Pons (tissue), 1 donor: ENCODE data around the gene TULP4.
"Not testable (repeated sequence)": the region's sequence is repeated elsewhere in the genome, so short reads cannot be mapped to it uniquely, and the experiment has no call there.

ENCODE experiments used
- DNase-seq: peaks from one replicate; pipeline ENCODE4 v3.0.0-alpha.2; 2016; ENCODE audit warnings: low spot score

TULP4 gene

GRCh38 chr6:158391276-158391675 lies 79.0 kb downstream of the TULP4 start:
- DNase-seq = no peak

- DNase-seq = not testable (repeated sequence)
These were observed 79.7 kb downstream of the TULP4 start for GRCh38 chr6:158391977-158392376.

GRCh38 chr6:158396136-158396535 lies 83.9 kb downstream of the TULP4 start:
- no peak for DNase-seq

- no peak for DNase-seq
These were observed 85.3 kb downstream of the TULP4 start for GRCh38 chr6:158397578-158397977.

- no peak for DNase-seq
These were observed 86.2 kb downstream of the TULP4 start for GRCh38 chr6:158398252-158399024.

- no peak for DNase-seq
These were observed 86.9 kb downstream of the TULP4 start for GRCh38 chr6:158399040-158399700.

- no peak for DNase-seq
These were observed 89.9 kb downstream of the TULP4 start for GRCh38 chr6:158402184-158402583.

GRCh38 chr6:158405321-158405831 lies 93.1 kb downstream of the TULP4 start:
- DNase-seq = not testable (repeated sequence)

GRCh38 chr6:158405933-158406332 lies 93.7 kb downstream of the TULP4 start:
- no peak for DNase-seq

- no peak for DNase-seq
These were observed 94.5 kb downstream of the TULP4 start for GRCh38 chr6:158406736-158407135.

GRCh38 chr6:158408013-158408412 lies 95.7 kb downstream of the TULP4 start:
- DNase-seq = no peak

GRCh38 chr6:158408552-158409130 lies 96.4 kb downstream of the TULP4 start:
- peak; percentile 88 for DNase-seq

GRCh38 chr6:158409451-158409850 lies 97.2 kb downstream of the TULP4 start:
- no peak for DNase-seq

GRCh38 chr6:158410784-158411183 lies 98.5 kb downstream of the TULP4 start:
- peak; percentile 59 for DNase-seq

- no peak for DNase-seq
These were observed 99.7 kb downstream of the TULP4 start for GRCh38 chr6:158411998-158412397.

GRCh38 chr6:158413028-158413427 lies 100.8 kb downstream of the TULP4 start:
- DNase-seq = no peak

- no peak for DNase-seq
These were observed 101.7 kb downstream of the TULP4 start for GRCh38 chr6:158413814-158414565.

GRCh38 chr6:158414851-158415262 lies 102.6 kb downstream of the TULP4 start:
- DNase-seq = no peak

- DNase-seq = no peak
These were observed 103.4 kb downstream of the TULP4 start for GRCh38 chr6:158415666-158416065.

GRCh38 chr6:158416883-158417759 lies 104.9 kb downstream of the TULP4 start:
- no peak for DNase-seq

- peak; percentile 92 for DNase-seq
These were observed 105.5 kb downstream of the TULP4 start for GRCh38 chr6:158417760-158418098.
